22Rv1 (cell line): ENCODE results near the gene IFI27.

Experiments
- H3K27ac ChIP-seq: fragments of 450-650 bp; 2 replicates; pipeline ENCODE4 v1.5.1; 2017
- CTCF ChIP-seq: fragments of 450-650 bp; IDR thresholded peaks from 2 replicates; pipeline ENCODE4 v1.5.1; 2017; ENCODE audit warnings: mild to moderate bottlenecking
- ZFX ChIP-seq: fragments of 450-650 bp; IDR thresholded peaks from 2 replicates; pipeline ENCODE4 v1.6.1; 2017; ENCODE audit warnings: antibody characterized with exemption, borderline replicate concordance

The IFI27 gene

GRCh38 chr14:94136575-94137331 is 26.2 kb downstream of the IFI27 start:
- no peak overlapping the region for H3K27ac ChIP-seq
- no peak for TF ChIP-seq ZFX
- peak; percentile 95 for TF ChIP-seq CTCF

- no peak overlapping the region for H3K27ac ChIP-seq
- TF ChIP-seq ZFX (no peak), CTCF (no peak)
Observed at GRCh38 chr14:94138251-94138650, 27.7 kb downstream of the IFI27 start.

- TF ChIP-seq CTCF (no peak), ZFX (no peak)
- no peak overlapping the region for H3K27ac ChIP-seq
Observed at GRCh38 chr14:94139006-94139405, 28.5 kb downstream of the IFI27 start.

GRCh38 chr14:94139421-94139820 is 28.9 kb downstream of the IFI27 start:
- H3K27ac ChIP-seq = no peak overlapping the region
- no peak for TF ChIP-seq ZFX
- no peak for TF ChIP-seq CTCF

GRCh38 chr14:94142247-94142646 is 31.7 kb downstream of the IFI27 start:
- TF ChIP-seq ZFX (no peak), CTCF (no peak)
- H3K27ac ChIP-seq = no peak overlapping the region

GRCh38 chr14:94142836-94143235 is 32.3 kb downstream of the IFI27 start:
- TF ChIP-seq ZFX (no peak), CTCF (no peak)
- no peak overlapping the region for H3K27ac ChIP-seq

- no peak overlapping the region for H3K27ac ChIP-seq
- no peak for TF ChIP-seq ZFX
- TF ChIP-seq CTCF = no peak
Observed at GRCh38 chr14:94143239-94143638, 32.7 kb downstream of the IFI27 start.
